Measurements from ENCODE around the gene SDK2. TPM values are rescaled to one million over a fixed set of nuclear protein-coding genes. Genes with fewer than 3 reads are reported as not detected.

Gene SDK2
- polyA plus RNA-seq, 1 experiment: 0.04 TPM

DNA sequence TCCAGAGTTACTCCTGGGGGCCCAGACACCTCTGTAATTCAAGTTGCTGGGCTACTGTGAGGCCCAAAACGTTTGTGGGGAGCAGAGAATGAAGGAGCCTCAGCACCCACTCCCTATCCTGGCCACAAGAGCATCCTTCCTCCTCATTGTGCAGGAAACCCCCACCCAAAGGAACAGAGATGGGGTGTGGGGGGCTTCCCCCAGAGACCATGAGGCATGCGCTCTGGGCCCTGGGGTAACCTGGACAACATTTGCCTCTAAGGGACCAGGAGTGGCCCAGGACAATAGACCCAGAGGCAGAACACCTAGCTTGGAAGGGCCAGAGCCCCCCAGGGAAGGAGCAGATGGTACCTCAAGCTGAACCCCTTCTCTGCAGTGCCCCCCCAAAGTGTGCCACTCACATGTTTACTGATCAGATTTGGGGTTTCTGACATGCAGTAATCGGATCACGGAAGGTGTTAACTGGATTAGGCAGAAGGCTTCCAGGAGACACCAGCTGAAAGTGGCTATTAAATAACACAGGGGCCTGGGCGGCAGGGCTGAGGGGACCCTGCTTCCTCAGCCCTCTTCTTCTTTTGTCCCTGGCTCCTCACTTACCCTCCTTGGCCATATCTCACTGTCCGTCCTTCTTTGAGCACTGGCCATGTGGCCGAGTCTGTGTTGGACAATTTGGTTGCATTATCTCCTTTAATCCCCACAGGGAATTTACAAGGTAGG lies 50.8 kb downstream of the SDK2 start:
- Histone ChIP-seq H3K27me3 (ENCODE audit: control insufficient read depth, insufficient read depth, low read length) (no peaks in the 10 kb centered on the region), H3K36me3 (ENCODE audit: control insufficient read depth, insufficient read depth, low read length) (no peaks in the 10 kb centered on the region), H3K4me3 (ENCODE audit: low read depth, low read length) (no peak overlapping the region)
- CTCF ChIA-PET: no interaction called here
- TF ChIP-seq, protein P1, sequence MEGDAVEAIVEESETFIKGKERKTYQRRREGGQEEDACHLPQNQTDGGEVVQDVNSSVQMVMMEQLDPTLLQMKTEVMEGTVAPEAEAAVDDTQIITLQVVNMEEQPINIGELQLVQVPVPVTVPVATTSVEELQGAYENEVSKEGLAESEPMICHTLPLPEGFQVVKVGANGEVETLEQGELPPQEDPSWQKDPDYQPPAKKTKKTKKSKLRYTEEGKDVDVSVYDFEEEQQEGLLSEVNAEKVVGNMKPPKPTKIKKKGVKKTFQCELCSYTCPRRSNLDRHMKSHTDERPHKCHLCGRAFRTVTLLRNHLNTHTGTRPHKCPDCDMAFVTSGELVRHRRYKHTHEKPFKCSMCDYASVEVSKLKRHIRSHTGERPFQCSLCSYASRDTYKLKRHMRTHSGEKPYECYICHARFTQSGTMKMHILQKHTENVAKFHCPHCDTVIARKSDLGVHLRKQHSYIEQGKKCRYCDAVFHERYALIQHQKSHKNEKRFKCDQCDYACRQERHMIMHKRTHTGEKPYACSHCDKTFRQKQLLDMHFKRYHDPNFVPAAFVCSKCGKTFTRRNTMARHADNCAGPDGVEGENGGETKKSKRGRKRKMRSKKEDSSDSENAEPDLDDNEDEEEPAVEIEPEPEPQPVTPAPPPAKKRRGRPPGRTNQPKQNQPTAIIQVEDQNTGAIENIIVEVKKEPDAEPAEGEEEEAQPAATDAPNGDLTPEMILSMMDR (IDR thresholded peaks at IDR 0.05; ENCODE audit: insufficient read depth, low read depth, low read length): no peak
- no peak for DNase-seq (ENCODE audit: low read depth)
- POLR2A ChIA-PET: no interaction called here

DNA sequence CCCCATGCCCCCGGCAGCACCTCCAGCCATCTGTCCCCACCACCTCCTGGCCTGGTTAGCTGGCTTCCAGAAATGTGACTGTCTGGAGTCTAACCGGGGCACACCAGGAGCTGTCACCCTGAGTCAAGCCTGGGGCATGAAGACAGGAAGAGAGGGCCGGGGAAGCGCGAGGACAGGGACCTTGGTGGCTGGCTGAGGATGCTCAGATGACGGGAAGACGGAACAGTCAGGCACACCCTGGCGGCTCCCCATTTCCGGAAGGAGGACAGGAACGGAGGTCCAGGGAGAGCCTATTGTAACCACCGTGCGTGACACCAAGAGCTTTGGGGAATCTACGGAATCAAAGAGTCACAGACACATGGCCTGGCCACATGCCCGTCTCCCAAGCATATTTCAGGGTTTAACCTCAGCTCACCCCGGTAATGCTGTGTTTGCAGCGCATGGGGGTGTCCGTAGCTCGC lies 51.7 kb downstream of the SDK2 start:
- peak; percentile 45 for DNase-seq (ENCODE audit: low read depth)
- ChIA-PET POLR2A (no interaction called here), CTCF (no interaction called here)
- H3K36me3 ChIP-seq (ENCODE audit: control insufficient read depth, insufficient read depth, low read length): no peaks in the 10 kb centered on the region
- TF ChIP-seq, protein P1 (IDR thresholded peaks at IDR 0.05; ENCODE audit: insufficient read depth, low read depth, low read length): no peak
- H3K4me3 ChIP-seq (ENCODE audit: low read depth, low read length): no peak overlapping the region
- H3K27me3 ChIP-seq (ENCODE audit: control insufficient read depth, insufficient read depth, low read length): no peaks in the 10 kb centered on the region

DNA sequence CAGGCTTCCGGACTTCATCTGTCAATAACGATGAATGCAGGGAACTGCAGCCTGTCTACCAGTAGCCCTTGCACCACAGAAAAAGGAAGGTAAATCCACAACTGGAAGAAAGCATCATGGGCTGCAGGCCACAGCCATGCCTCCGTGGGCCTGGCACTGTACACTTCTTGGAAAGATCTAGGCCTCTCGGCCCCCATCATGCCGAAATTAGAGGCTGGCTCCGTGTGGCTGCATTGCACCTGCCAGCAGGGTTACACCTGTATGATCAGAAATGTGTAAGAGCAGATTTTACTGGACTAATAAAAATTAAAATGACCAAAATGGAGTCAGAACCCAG lies 52.2 kb downstream of the SDK2 start:
- Histone ChIP-seq H3K27me3 (ENCODE audit: control insufficient read depth, insufficient read depth, low read length) (no peaks in the 10 kb centered on the region), H3K4me3 (ENCODE audit: low read depth, low read length) (no peak overlapping the region), H3K36me3 (ENCODE audit: control insufficient read depth, insufficient read depth, low read length) (no peaks in the 10 kb centered on the region)
- CTCF ChIA-PET: no interaction called here
- DNase-seq (ENCODE audit: low read depth): no peak
- POLR2A ChIA-PET: no interaction called here
- TF ChIP-seq, protein P1 (IDR thresholded peaks at IDR 0.05; ENCODE audit: insufficient read depth, low read depth, low read length): no peak

DNA sequence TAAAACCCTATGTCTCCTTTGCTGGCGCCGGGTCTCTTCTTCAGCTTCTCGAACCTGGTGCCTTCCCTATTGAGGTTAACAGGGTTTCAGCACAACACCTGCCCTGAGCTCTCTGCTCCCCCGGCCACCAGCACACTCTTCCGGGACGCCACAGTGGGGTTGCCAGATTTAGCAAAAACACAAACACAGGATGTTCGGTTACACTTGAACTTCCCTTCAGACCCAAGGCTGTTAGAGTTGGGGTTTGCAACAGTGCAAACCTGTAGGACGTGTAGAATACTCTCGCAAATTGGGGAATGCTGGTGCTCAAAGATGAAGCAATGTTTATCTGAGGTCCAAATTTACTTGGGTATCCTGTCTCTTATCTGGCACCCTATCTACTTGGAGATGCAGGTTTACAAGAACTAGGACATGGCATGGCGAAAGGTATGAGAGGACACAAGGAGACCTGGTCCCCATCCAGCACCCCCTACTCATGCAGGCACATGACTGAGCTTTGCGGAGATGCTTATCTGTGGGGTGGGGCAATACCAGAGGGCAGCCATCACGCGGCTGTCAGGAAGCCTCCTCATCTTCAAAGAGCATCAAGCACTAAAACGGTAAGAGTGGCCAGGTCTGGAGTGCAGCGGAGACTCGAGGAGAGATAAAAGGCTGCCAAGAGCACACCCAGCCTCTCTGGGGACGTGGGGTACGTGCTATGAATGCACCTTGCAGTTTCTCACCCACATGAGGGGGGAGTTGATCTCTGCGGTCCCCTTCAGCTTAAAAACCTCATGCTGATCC lies 52.8 kb downstream of the SDK2 start:
- TF ChIP-seq, protein P1 (IDR thresholded peaks at IDR 0.05; ENCODE audit: insufficient read depth, low read depth, low read length): no peak
- H3K27me3 ChIP-seq (ENCODE audit: control insufficient read depth, insufficient read depth, low read length): no peaks in the 10 kb centered on the region

DNA sequence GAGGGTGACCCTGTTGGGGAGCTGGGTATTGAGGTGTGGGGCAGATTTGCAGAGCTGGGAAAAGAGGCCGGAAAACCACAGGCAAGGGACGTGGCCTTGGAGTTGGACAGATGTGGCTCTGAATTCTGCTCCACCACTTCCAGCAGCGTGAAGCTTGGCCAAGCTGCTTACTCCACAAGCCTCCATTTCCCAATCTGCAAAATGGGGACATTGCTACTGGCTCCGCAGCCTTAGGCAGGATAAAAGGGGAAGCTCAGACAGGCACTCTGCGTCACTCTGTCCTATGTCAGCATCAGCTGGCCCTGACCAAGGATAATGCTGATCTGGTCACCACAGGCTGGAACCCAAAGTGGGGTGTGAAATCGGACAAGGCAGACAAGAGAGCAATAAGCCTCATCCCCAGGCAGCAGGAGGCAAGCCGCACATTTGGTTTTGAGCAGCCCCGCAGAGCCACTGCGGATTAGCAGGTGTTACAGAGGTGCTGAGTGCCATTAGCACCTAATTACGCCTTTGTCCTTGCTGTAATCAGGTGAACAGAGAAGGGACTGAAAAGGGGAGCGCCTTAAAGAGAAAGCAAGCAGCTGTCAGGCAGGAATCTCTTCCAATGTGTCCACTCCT lies 54.8 kb downstream of the SDK2 start:
- no peaks in the 10 kb centered on the region for H3K27me3 ChIP-seq (ENCODE audit: control insufficient read depth, insufficient read depth, low read length)
- H3K4me3 ChIP-seq (ENCODE audit: low read depth, low read length): no peak overlapping the region
- TF ChIP-seq, protein P1 (IDR thresholded peaks at IDR 0.05; ENCODE audit: insufficient read depth, low read depth, low read length): no peak
- CTCF ChIA-PET: no interaction called here
- H3K36me3 ChIP-seq (ENCODE audit: control insufficient read depth, insufficient read depth, low read length): no peaks in the 10 kb centered on the region
- POLR2A ChIA-PET: no interaction called here
- no peak for DNase-seq (ENCODE audit: low read depth)

More for the DNA sequence above, 52.8 kb downstream of the SDK2 start:
- ChIA-PET CTCF (no interaction called here), POLR2A (no interaction called here)
- Histone ChIP-seq H3K36me3 (ENCODE audit: control insufficient read depth, insufficient read depth, low read length) (no peaks in the 10 kb centered on the region), H3K4me3 (ENCODE audit: low read depth, low read length) (no peak overlapping the region)
- DNase-seq (ENCODE audit: low read depth): no peak
